ENCODE data around the gene ARID3A.

- TF ChIP-seq CTCF (IDR thresholded peaks at IDR 0.05; ENCODE audit: insufficient read depth, low read depth, low read length) (no peak), EZH2 (IDR thresholded peaks at IDR 0.05; ENCODE audit: insufficient read depth, low read length) (no peak)
These were observed 68.7 kb downstream of the ARID3A start for GRCh38 chr19:994516-994915.

Data from astrocyte (in vitro differentiated cells and primary cell).